HG03039 (cell line): ENCODE measurements around the gene ISG15.

Experiments used
- ATAC-seq: cut with Tn5 transposase; IDR thresholded peaks from one replicate; pipeline ENCODE4 v1.9.1; 2021; ENCODE audit warnings: mild to moderate bottlenecking, moderate library complexity; ENCODE audit not compliant: unreplicated experiment

ISG15 gene

DNA sequence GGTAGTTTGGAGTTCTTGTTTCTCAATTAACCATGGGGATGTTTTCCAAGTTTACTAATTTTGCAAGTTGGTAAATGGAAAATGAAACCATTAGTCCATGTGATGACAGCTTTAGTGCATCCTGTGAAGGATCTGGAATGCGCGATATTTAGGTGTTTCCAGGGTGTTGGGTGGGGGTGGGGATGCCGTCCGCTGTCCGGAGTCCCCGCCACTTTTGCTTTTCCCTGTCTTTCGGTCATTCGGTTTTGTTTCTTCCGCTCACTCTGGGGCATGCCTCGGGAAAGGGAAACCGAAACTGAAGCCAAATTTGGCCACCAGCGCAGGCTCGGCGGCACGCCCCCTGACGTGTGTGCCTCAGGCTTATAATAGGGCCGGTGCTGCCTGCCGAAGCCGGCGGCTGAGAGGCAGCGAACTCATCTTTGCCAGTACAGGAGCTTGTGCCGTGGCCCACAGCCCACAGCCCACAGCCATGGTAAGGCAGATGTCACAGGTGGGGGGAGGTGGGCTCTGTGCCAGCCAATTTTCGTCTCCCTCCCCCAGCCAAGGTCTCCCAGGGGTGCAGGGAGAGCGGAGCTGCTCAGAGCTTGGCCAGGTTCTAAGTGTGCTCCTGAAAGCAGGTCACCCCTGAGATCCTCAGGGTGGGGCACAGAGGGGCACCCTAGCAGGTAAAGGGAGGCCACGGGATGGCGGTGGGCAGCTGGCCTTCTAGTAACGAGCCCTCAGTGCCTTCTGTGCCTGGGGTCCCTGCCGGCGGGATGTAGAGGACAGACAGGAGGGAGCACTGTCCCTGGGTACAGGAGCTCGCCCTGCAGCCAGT, at the start of gene ISG15:
Gene ISG15 (plus strand): TSS at position 393 of the 817 bp plus-strand sequence. CDS start 77 bp downstream, at position 470.
- ATAC-seq = peak; percentile 67

DNA sequence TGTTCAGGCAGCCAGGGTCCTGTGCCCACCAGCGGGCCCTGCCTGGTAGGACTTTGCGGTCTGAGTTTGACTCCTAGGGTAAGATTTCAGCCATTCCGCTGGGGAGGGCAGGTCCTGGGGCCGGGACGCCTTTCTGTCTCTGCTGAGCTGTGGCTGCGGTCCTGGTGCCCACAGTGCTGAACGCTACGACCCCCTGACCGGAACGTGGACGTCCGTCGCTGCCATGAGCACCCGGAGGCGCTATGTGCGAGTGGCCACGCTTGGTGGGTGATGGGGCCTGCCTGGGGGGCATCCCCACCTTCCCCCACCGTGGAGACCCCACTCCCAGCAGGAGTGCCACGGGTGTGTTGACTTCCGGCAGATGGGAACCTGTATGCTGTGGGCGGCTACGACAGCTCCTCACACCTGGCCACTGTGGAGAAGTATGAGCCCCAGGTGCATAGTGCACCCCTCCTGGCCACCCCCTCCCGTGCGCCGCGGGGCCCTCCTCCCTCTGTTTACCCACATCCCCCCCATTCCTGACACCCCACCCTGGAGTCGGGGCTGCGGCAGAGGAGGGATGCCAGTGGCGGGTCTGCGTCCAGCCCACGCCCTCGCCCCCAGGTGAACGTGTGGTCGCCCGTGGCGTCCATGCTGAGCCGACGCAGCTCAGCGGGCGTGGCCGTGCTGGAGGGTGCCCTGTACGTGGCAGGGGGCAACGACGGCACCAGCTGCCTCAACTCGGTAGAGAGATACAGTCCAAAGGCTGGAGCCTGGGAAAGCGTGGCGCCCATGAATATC, 49.4 kb upstream of the ISG15 start:
- ATAC-seq = no peak

DNA sequence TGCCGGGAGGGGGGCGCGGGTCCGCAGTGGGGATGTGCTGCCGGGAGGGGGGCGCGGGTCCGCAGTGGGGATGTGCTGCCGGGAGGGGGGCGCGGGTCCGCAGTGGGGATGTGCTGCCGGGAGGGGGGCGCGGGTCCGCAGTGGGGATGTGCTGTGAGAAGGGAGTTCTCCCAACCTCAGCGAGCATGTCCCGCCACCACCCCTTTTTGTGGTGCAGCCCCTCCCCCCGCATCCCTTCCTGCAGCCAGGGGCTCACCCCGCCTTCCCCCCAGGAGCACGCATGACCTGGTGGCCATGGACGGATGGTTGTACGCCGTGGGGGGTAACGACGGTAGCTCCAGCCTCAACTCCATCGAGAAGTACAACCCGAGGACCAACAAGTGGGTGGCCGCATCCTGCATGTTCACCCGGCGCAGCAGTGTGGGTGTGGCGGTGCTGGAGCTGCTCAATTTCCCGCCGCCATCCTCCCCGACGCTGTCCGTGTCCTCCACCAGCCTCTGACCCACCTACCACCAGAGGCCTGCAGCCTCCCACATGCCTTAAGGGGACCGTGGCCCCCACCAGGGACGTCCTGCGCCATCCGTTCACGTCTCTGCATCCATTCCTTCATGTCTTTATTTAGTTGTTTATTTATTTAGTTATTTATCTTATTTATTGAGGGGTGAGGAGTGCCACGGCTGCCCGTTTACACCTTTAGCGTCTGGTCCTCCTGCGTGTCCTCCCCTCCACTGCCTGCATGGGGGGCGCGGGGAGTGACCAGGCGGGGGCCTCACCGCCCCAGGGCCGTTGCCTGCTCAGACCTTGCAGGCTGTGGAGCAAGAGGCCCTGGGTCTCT, 48.4 kb upstream of the ISG15 start:
- ATAC-seq = no peak

DNA sequence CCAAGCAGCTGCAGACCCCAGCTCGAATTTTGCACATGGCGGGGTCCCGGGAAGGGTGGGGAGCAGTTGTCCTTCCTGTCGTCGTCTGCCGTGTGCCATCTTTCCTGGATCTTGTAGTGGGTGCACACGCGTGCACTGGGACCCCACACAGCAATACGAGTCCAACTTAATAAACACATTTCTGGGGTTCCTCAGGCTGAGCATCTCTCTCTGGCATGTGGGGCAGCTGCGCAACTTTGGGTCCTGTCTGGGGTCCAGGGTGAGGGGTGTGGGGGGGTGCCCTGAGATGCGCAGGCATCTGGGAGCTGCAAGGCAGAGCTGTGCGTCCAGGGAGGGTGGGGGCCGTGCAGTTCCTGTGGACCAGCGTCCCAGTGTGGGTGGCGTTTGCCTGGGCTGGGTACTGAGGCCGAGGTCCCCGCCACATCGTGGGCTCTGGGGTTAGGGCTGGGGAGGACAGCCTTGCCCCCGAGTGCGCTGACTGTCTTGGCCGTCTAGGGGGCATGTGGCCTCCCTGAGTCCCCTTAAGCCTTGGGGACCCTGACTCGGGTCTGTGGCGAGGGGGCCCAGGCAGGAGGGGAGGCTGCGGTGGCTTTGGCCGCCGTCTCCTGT, 47.7 kb upstream of the ISG15 start:
- ATAC-seq = no peak

DNA sequence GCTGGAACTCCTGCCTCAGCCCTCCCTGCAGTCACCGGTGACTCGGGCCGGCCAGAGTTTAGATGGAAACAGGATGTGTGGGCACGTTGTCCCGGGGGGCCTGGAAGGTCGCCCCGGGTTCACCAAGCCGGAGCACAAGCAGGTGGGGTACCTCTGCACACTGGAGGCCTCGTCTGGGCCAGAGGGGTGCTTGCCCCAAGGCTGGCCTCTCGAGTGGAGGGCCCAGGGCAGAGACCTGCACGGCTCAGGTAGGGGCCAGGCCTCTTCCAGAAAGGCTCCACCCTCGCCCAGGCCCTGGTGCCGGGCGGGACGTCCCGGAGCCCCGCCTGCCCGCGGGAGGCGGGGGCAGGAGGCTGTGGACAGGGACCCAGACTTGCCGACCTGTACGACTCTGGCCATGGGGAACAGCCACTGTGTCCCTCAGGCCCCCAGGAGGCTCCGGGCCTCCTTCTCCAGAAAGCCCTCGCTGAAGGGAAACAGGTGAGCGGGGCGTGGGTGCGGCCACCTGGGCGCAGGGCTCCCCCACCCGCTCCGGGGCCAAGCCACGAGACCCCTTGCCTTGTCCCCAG, 47.1 kb upstream of the ISG15 start, which contains the start of gene PLEKHN1:
Gene PLEKHN1 (plus strand): TSS at position 348 of the 569 bp plus-strand sequence. CDS start 50 bp downstream, at position 398.
- peak; percentile 17 for ATAC-seq

DNA sequence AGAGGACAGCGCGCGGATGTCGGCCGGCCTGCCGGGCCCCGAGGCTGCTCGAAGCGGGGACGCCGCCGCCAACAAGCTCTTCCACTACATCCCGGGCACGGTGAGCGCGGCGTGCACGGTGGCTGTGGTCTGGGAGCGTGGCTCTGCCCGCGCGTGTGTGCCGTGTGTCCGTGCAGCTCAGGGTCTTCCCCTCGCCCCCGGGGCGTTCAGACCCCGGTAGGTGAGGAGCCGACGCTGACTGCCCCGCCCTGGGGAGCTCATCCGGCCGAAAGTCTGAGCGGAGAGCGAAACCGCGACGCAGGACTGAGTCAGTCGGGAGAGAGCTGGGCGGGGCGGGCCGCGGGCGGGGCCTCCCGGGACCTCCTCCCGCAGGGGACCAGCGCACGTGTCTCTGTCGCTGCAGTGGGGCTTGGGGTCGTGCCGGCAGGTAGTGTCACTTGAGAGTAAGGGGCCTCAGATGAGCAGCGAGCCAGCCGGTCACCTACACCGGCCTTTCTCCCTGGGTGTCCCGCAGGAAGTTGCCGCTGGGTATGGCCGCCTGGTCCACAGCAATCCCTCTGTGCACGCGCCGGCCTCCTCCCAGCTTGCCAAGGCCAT, 46.5 kb upstream of the ISG15 start:
- peak; percentile 52 for ATAC-seq

DNA sequence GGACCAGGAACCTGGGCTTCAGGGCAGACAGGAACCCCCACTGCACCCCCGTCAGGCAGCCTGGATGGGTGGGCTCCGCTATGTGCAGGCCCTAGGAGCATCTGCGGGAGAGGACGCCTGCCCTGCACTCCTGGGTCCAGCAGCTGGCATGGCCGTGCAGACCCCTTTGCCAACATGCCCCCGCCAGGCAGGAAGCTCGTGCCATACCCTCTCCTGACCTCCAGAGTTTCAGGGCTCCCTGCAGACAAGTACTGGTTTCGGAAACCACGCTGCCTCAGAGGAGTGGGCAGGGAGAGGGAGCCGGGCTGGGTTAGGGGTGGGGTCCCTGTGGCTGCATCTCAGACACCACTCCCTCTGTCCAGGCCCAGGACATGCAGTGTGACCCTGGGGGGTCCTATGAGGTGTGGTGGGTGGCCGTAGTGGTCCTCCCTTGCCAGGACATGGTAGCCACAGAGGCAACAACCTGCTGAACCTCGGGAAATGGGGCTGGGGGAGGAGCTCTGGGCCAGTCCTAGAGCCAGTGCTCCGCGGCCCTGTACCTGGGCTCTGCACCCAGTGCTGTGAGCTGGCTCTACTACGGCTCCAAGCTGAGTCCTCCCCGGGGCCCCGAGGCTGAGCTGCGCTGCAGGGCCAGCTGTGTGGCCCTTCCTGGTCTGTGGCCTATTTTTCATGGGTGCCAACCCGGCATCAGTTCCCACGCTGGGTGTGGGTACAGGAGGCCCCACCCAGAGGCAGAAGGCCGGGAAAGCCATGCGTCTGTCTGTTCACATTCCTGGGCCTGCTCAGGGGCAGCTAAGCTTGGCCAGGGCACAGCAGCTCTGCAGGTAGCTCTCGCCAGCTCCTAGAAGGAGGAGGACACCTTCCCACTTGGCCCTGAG, 45.6 kb upstream of the ISG15 start:
- no peak for ATAC-seq

DNA sequence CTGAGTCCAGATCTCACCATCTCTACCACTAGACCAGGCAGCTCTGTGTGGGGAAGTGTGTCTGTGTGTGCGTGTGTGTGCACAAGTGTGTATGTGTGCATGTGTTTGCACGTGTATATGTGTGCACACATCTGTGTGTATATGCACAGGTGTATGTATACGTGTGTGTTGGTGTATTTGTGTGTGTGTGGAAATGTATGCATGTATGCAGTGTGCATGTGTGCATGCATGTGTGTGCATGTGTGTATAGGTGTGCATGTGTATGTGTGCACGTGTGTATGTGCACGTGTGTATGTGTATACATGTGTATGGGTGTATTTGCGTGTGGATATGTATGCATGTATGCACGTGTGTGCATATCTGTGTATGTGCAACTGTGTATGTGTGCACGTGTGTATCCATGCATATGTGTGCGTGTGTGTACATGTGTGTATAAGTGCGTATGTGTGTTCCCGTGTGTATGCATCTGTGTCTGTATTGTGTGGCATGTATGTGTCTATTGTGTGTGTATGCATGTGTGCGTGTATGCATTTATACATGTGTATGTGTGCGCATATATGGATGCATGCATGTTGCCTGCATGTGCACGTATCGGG, 43.9 kb upstream of the ISG15 start:
- ATAC-seq = no peak

DNA sequence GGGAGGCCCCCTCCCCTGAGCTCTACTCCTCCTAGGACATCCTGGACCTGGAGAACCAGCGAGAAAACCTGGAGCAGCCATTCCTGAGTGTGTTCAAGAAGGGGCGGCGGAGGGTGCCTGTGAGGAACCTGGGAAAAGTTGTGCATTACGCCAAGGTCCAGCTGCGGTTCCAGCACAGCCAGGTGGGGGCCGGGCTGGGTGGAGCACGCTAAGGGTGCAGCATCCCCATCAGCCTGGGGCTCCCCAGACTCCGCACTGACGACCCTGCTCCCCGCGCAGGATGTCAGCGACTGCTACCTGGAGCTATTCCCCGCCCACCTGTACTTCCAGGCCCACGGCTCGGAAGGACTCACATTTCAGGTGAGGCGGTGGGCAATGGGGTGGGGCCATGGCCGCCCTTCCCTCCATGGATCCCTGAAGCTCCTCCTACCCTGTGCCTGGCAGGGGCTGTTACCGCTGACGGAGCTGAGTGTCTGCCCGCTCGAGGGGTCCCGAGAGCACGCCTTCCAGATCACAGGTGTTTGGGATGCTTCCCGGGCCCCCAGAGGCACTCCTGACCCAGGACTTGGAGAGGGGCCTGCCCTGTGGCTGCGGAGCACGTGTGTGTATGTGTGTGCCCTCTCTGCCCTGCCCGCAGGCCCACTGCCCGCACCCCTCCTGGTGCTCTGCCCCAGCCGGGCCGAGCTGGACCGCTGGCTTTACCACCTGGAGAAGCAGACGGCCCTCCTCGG, 42.9 kb upstream of the ISG15 start:
- no peak for ATAC-seq

DNA sequence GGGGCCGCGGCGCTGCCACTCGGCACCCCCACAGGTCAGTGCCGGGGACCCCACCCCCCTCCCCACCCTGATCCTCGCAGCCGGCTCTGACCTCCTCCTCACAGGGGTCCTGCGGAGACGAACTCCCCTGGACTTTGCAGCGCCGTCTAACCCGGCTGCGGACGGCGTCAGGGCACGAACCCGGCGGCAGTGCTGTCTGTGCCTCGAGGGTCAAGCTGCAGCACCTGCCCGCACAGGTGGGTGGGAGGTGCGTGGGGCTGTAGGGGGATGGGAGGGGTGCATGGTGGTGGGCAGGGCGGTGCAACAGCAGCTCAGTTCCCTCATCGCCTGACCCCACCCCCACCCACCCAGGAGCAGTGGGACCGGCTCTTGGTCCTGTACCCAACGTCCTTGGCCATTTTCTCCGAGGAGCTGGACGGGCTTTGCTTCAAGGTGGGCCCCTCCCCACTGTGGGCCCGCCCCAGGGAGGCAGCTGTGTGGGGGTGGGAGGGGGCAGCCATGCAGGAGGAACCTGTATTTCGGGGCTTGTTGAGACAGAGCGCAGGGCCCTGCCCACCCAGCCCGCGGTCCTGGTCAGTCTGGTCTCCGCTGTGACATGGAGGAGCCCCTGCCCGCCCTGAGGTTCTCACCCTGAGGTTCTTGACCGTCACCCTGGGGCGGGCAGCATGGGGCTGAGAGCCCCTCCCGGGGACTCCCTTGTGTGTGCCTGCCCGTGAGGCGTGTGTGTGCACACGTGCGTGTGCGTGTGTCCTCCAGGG, 42.1 kb upstream of the ISG15 start:
- no peak for ATAC-seq

DNA sequence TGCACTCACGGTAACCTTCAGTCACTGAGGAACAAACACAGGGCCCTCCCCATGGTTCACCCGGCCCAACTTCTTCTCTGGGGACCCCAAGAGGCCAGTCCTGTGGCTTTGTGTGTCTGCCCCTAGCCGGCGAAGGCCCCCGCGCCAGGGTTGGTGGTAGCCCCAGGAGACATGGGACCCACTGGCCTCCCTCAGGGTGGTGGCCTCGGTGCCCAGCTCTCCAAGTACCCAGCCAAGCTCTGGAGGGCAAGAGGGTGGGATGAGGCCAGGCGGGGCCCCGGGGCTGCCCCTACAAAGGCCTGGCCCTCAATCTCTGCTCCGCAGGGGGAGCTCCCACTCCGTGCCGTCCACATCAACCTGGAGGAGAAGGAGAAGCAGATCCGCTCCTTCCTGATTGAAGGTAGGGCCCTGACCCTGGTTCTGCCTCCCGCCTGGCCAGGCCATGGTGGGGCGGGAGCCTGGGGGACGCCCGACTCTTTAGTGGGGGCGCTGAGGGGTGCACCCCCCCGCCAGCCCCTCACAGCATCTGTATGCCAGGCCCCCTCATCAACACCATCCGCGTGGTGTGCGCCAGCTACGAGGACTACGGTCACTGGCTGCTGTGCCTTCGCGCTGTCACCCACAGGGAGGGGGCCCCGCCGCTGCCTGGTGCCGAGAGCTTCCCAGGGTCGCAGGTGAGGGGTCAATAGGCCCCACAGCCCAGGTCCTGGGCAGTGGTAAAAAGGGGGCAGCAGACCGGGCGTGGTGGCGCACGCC, 41.4 kb upstream of the ISG15 start:
- no peak for ATAC-seq

DNA sequence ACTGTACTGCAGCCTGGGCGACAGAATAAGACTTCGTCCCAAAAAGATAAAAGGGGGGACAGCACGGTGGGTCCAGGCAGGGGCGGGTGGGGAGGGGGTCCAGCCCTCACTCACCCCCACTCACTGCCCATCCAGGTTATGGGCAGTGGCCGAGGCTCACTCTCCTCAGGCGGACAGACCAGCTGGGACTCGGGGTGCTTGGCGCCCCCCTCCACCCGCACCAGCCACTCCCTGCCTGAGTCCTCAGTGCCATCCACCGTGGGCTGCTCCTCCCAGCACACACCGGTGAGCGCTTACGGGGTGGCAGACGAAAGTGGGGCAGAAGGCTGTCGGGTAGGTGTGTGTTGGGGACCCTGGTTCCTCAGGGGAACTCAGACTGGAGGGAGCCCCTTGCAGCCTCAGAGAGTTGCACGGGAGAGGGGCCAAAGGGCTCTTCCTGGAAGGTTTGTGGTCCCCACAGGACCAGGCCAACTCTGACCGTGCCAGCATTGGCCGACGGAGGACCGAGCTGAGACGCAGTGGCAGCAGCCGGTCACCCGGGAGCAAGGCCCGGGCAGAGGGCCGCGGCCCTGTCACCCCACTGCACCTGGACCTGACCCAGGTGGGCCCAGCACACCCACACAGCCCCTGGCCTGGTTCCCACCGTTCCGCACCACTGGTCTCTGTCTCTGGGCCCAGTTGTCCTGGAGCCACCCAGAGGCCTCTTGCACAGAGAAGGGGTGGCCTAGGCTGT, 40.4 kb upstream of the ISG15 start:
- no peak for ATAC-seq

DNA sequence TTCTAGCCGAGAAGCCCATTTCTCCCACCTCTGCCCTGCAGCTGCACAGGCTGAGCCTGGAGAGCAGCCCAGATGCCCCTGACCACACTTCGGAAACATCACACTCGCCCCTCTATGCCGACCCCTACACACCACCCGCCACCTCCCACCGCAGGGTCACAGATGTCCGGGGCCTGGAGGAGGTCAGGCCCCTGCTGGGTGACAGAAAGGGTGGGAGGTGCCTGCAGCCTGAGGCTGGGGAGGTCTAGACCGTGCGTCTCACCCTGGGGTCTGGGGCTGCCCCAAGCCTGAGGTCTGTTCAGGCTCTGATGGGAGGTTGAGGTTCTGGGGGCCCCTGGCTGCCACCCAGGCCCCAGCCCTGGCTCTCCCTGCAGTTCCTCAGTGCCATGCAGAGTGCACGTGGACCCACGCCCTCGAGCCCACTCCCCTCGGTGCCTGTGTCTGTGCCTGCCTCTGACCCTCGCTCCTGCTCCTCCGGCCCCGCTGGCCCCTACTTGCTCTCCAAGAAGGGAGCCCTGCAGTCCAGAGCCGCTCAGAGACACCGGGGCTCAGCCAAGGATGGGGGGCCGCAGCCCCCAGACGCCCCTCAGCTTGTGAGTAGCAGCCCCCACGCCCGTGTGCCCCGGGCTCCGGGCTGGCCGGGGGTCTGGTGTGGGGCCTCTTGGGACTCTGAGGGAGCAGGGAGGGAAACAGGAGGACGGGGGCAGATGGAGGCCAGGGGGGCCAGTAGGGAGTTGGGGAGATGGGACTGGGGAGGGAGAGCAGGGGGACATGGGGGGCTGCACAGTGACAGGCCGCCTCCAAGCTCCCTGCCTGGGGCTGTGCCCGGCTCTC, 39.6 kb upstream of the ISG15 start:
- ATAC-seq = no peak

DNA sequence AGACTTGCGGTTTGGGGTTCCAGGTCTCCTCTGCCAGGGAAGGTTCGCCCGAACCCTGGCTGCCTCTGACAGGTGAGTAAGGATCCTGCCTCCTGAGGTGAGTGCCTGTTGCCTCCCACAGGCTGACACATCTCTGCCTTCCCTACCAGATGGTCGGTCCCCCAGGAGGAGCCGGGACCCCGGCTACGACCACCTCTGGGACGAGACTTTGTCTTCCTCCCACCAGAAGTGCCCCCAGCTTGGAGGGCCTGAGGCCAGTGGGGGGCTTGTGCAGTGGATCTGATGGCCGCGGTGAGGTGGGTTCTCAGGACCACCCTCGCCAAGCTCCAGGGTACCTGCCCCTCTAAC, 39.0 kb upstream of the ISG15 start:
- no peak for ATAC-seq

DNA sequence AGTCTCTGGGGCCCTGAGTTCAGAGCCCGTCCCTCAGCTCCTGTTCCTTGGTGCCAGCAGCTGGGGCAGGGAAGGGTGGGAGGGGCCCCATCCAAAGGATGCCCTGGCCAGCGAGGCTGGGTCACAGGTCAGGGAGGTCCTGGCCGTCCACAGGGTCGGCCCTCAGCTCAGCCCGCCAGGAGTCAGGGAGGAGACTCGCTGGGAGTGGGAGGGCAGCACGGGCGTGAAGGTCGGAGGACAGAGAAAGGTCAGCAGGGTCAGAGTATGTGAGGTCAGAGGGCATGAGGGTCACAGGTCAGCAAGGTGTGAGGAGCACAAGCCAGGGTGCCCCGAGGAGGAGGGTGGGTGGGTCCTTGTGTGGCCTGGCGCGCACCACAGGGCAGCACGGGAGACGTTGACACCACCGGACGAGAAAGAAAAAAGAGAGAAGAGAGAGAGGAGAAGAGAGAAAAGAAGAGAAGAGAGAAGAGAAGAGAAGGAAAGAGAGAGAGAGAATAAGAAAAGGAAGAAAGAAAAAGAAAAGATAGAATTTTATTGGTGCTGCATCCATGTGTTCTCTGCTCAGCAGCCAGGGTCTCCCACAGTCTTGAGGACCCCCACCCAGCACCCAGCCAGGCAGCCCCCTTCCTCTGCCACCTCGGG, 38.5 kb upstream of the ISG15 start:
- ATAC-seq = no peak
